ENCODE data around the gene SLC44A1.
"Not testable (repeated sequence)": the region's sequence is repeated elsewhere in the genome, so short reads cannot be mapped to it uniquely, and the experiment has no call there.

The SLC44A1 gene

GRCh38 chr9:105264380-105264779 is 19.9 kb downstream of the SLC44A1 start:
- H3K4me3 ChIP-seq (replicated peaks in 1 of 2; ENCODE audit: low read depth in 2 of 2, low read length in 2 of 2): no peak overlapping the region
- peak in 1 of 2 donors; percentile 60 for DNase-seq (ENCODE audit: low read depth in 2 of 2)
- TF ChIP-seq, protein P1, sequence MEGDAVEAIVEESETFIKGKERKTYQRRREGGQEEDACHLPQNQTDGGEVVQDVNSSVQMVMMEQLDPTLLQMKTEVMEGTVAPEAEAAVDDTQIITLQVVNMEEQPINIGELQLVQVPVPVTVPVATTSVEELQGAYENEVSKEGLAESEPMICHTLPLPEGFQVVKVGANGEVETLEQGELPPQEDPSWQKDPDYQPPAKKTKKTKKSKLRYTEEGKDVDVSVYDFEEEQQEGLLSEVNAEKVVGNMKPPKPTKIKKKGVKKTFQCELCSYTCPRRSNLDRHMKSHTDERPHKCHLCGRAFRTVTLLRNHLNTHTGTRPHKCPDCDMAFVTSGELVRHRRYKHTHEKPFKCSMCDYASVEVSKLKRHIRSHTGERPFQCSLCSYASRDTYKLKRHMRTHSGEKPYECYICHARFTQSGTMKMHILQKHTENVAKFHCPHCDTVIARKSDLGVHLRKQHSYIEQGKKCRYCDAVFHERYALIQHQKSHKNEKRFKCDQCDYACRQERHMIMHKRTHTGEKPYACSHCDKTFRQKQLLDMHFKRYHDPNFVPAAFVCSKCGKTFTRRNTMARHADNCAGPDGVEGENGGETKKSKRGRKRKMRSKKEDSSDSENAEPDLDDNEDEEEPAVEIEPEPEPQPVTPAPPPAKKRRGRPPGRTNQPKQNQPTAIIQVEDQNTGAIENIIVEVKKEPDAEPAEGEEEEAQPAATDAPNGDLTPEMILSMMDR (IDR thresholded peaks at IDR 0.05; ENCODE audit: low read depth, low read length): no peak

GRCh38 chr9:105268254-105268653 is 23.8 kb downstream of the SLC44A1 start:
- not testable (repeated sequence) for H3K4me3 ChIP-seq (replicated peaks in 1 of 2; ENCODE audit: low read depth in 2 of 2, low read length in 2 of 2); DNase-seq (ENCODE audit: low read depth in 2 of 2)

DNA sequence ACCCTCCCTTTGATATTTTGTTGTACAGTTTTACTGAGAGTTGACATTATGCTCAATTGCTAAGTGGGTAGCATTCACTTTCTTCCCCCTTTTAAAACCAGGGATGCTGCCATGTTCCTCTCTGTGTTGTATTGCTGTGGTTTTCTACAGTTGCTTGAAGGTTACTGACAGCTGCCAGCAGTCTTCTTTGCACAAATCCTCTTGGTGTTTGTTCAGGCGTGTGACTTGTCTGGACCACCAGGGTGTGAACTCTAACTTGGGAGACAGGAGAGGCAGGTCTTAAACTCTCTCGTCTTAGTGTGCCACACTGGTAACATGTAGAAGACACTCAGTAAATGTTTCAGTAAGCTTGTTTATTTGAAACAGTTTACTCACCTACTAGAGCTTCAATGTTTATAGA is 25.1 kb downstream of the SLC44A1 start:
- no peak for DNase-seq (ENCODE audit: low read depth in 2 of 2)
- H3K4me3 ChIP-seq (replicated peaks in 1 of 2; ENCODE audit: low read depth in 2 of 2, low read length in 2 of 2): no peak overlapping the region
- TF ChIP-seq, protein P1 (IDR thresholded peaks at IDR 0.05; ENCODE audit: low read depth, low read length): no peak

GRCh38 chr9:105270711-105271110 is 26.3 kb downstream of the SLC44A1 start:
- TF ChIP-seq, protein P1 (IDR thresholded peaks at IDR 0.05; ENCODE audit: low read depth, low read length): no peak
- no peak overlapping the region for H3K4me3 ChIP-seq (replicated peaks in 1 of 2; ENCODE audit: low read depth in 2 of 2, low read length in 2 of 2)
- DNase-seq (ENCODE audit: low read depth in 2 of 2): no peak

- DNase-seq (ENCODE audit: low read depth in 2 of 2): no peak
- TF ChIP-seq, protein P1 (IDR thresholded peaks at IDR 0.05; ENCODE audit: low read depth, low read length): no peak
- no peak overlapping the region for H3K4me3 ChIP-seq (replicated peaks in 1 of 2; ENCODE audit: low read depth in 2 of 2, low read length in 2 of 2)
These were observed 29.3 kb downstream of the SLC44A1 start for GRCh38 chr9:105273731-105274130.

GRCh38 chr9:105275111-105275510 is 30.7 kb downstream of the SLC44A1 start:
- no peak overlapping the region for H3K4me3 ChIP-seq (replicated peaks in 1 of 2; ENCODE audit: low read depth in 2 of 2, low read length in 2 of 2)
- TF ChIP-seq, protein P1 (IDR thresholded peaks at IDR 0.05; ENCODE audit: low read depth, low read length): no peak
- no peak for DNase-seq (ENCODE audit: low read depth in 2 of 2)

GRCh38 chr9:105275938-105276337 is 31.5 kb downstream of the SLC44A1 start:
- DNase-seq (ENCODE audit: low read depth in 2 of 2): no peak
- TF ChIP-seq, protein P1 (IDR thresholded peaks at IDR 0.05; ENCODE audit: low read depth, low read length): no peak
- H3K4me3 ChIP-seq (replicated peaks in 1 of 2; ENCODE audit: low read depth in 2 of 2, low read length in 2 of 2): no peak overlapping the region
